ENCODE data around the gene MTFMT.

DNA sequence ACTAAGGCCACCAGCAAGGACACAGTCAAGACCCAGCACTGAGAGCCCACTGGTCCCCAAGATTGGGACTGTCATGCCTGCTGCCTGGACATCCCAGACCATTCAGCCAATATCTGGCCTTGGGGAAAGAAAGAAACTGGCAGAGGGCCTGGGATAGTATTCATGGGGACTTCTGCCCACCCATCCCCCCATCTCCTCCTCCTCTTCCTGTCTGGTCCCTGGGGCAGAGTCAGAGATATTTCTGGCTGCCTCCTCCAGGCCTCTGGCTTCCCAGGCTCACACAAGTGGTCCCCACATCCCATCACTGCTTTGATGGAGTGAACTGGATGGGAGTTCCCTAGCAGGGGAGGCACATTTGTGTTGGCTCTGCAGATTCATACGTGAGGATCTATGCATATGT lies 42.6 kb upstream of the MTFMT start:
- TF ChIP-seq, protein P1, sequence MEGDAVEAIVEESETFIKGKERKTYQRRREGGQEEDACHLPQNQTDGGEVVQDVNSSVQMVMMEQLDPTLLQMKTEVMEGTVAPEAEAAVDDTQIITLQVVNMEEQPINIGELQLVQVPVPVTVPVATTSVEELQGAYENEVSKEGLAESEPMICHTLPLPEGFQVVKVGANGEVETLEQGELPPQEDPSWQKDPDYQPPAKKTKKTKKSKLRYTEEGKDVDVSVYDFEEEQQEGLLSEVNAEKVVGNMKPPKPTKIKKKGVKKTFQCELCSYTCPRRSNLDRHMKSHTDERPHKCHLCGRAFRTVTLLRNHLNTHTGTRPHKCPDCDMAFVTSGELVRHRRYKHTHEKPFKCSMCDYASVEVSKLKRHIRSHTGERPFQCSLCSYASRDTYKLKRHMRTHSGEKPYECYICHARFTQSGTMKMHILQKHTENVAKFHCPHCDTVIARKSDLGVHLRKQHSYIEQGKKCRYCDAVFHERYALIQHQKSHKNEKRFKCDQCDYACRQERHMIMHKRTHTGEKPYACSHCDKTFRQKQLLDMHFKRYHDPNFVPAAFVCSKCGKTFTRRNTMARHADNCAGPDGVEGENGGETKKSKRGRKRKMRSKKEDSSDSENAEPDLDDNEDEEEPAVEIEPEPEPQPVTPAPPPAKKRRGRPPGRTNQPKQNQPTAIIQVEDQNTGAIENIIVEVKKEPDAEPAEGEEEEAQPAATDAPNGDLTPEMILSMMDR (conservative IDR thresholded peaks at IDR 0.05; ENCODE audit: low read length) = no peak
- no peak for TF ChIP-seq EZH2phosphoT487 (IDR thresholded peaks at IDR 0.05; ENCODE audit: borderline replicate concordance)
